ENCODE data around the gene KIF13A.
"Not testable (repeated sequence)": the region's sequence is repeated elsewhere in the genome, so short reads cannot be mapped to it uniquely, and the experiment has no call there.

The KIF13A gene

DNA sequence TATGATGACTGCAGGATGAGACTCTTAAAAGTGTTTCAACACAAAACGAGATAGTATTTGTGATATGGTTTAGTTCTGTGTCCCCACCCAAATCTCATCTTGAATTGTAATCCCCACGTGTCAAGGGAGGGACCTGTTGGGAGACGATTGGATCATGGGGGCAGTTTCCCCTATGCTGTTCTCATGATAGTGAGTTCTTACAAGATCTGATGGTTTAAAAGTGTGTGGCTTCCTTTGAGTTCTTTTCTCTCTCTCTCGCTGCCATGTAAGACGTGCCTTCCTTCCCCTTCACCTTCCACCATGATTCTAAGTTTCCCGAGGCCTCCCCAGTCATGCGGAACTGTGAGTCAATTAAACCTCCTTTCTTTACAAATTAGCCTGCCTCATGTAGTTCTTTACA, 130.2 kb downstream of the KIF13A start:
- not testable (repeated sequence) for H3K4me3 Mint-ChIP-seq; H3K4me1 Mint-ChIP-seq (ENCODE audit: low read depth in 2 of 2); H3K36me3 Mint-ChIP-seq (ENCODE audit: insufficient read depth); H3K27ac Mint-ChIP-seq; DNase-seq; H3K9me3 Mint-ChIP-seq; ATAC-seq (replicated peaks)
- H3K27me3 Mint-ChIP-seq, result peaks cover 16 to 17% of the 10 kb centered on the region in 2 donors

DNA sequence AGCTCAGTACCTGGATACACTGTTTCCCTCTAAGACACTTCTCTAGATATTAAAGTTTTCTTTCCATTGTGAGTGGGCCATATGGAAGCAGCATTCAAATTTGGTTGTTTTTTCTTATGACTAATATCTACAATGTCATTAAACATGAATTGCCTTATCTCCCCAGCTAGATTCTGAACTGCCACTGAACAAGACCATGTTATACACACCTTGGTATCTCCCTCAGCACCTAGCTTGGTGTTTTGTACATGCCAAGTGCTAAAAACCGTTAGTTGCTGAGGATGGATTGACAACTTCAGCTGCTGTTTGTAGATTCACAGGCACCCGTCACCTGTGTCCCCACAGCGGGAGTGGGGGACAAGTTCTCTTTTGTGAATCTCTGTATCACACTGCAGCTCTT, 131.1 kb downstream of the KIF13A start:
- Mint-ChIP-seq H3K27ac (no peak overlapping the region), H3K27me3 (peaks cover 16 to 17% of the 10 kb centered on the region in 2 donors), H3K9me3 (no peaks in the 10 kb centered on the region), H3K4me3 (no peak overlapping the region), H3K4me1 (ENCODE audit: low read depth in 2 of 2) (no peaks in the 10 kb centered on the region), H3K36me3 (ENCODE audit: insufficient read depth) (no peaks in the 10 kb centered on the region)
- no peak for ATAC-seq (replicated peaks)
- no peak for DNase-seq

DNA sequence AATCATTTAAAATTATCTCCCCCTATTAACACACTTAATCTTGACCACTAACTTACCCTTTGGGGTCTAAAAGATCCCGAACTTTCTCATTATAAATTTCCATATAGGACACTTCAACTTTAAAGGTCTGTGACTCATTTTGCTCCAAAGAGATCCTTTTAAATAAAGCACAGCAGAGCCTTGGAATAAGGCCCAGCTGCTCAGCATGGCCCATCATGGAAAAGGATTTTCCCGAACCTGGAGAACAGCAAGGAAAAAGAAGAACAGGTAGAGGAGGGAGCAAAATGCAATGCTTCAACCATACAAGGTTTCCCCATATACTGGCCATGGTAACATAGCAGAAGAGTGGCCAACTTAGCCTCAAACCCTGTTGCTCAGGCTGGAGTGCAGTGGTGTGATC, 132.1 kb downstream of the KIF13A start:
- no peaks in the 10 kb centered on the region for H3K36me3 Mint-ChIP-seq (ENCODE audit: insufficient read depth)
- H3K4me1 Mint-ChIP-seq (ENCODE audit: low read depth in 2 of 2), result no peaks in the 10 kb centered on the region
- no peak overlapping the region for H3K27ac Mint-ChIP-seq
- no peak for ATAC-seq (replicated peaks)
- H3K9me3 Mint-ChIP-seq, result no peaks in the 10 kb centered on the region
- H3K27me3 Mint-ChIP-seq, result peaks cover 23 to 26% of the 10 kb centered on the region in 2 donors
- no peak overlapping the region for H3K4me3 Mint-ChIP-seq
- DNase-seq, result no peak

DNA sequence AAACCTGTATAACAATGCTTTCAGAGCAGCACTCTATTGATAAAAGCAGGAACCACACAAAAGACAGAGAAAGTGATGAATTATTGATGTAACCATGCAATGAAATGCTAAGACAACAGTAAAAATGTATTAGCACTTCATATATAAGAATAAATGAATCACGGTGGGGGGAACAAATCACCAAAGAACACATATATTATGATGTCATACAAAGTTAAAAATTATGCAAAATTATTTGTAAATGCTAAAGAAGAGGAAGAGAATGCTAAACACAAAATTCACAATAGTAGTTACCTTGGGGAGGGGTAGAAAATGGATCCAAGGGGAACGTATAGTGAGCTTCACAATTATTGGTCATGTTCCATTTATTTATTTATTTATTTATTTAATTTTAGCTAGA, 133.9 kb downstream of the KIF13A start:
- H3K9me3 Mint-ChIP-seq, result no peaks in the 10 kb centered on the region
- no peak overlapping the region for H3K4me3 Mint-ChIP-seq
- H3K27me3 Mint-ChIP-seq, result peaks cover 39 to 41% of the 10 kb centered on the region in 2 donors
- no peaks in the 10 kb centered on the region for H3K36me3 Mint-ChIP-seq (ENCODE audit: insufficient read depth)
- DNase-seq (no peak), ATAC-seq (replicated peaks) (no peak)
- H3K4me1 Mint-ChIP-seq (ENCODE audit: low read depth in 2 of 2), result no peaks in the 10 kb centered on the region
- H3K27ac Mint-ChIP-seq, result no peak overlapping the region

DNA sequence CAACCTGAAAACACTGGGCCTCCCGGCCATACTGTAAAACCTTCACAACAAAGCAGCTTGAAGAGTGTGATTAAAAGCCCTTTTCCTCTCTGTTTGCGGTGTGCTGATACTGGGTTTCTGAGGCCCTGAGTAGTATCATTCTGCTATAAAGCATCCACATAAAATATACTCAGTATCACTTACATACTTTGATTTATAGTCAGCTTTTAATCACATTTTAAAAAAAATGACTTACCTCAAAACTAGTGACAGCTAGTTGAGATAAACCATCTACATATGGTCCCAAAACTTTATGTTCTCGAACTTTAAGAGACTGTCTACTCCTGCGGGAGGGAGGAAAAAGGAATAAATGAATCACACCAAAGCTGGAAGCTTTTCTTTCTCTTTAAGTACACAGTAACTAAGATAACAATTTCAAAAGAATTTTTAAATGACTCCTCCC, 135.7 kb downstream of the KIF13A start:
- H3K36me3 Mint-ChIP-seq (ENCODE audit: insufficient read depth), result no peaks in the 10 kb centered on the region
- ATAC-seq (replicated peaks), result no peak
- H3K4me3 Mint-ChIP-seq, result no peak overlapping the region
- H3K27me3 Mint-ChIP-seq, result peaks cover 31 to 44% of the 10 kb centered on the region in 2 donors
- H3K4me1 Mint-ChIP-seq (ENCODE audit: low read depth in 2 of 2), result no peaks in the 10 kb centered on the region
- DNase-seq, result no peak
- H3K27ac Mint-ChIP-seq, result no peak overlapping the region
- H3K9me3 Mint-ChIP-seq, result no peaks in the 10 kb centered on the region

DNA sequence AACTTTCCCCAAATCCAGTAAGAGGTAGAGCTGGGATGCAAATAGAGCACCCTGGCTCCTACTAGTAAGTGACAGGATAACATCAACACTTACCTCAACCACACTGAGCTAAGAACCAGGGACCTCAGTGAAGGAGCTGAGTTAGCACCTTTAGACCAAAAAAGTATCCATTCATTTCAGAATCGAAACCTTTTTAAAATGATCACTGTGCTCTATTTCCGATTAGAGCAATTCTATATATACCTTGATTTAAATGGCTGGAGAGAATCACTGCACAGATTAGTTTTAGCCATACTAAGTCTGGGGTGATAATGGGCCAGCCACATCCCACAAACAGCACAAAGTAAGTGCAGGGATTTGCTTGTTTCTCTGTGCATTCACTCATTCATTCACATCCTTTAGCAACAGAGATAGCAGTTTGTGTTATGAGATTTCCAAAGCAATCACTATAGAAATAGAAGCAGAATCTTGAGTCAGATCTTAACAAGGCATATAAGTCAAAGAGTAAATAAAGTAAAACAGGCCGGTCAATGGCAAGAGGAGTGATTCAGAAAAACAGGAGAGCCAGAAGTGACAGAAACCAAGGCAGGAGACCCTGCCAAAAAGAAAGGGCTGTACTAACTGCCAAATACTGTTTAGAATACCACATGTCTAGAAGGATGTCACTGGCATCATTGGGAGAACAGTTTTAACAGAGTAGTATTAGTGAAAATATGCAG, 136.3 kb downstream of the KIF13A start:
- Mint-ChIP-seq H3K27ac (no peak overlapping the region), H3K27me3 (peaks cover 26 to 38% of the 10 kb centered on the region in 2 donors), H3K36me3 (ENCODE audit: insufficient read depth) (no peaks in the 10 kb centered on the region), H3K4me1 (ENCODE audit: low read depth in 2 of 2) (no peaks in the 10 kb centered on the region), H3K4me3 (no peak overlapping the region), H3K9me3 (no peaks in the 10 kb centered on the region)
- ATAC-seq (replicated peaks) (no peak), DNase-seq (no peak)

DNA sequence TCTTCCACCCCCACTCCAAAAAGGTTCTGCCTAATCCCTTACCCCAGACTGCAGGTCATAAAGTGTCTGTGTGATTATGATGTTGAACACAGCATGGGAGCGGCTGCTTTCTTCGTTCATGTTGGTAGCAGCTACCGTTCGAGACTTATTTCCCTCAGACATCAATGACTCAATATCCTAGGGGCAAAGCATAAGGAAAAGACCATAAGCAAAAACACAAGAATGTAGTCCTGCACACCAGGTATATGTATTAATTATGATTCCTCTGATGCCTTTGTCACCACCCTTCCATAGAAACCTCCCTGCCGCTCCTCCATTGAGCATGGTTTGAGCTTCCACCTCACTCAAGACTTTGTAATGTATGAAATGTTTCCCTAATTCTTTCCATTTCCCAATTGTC, 137.2 kb downstream of the KIF13A start:
- H3K4me1 Mint-ChIP-seq (ENCODE audit: low read depth in 2 of 2), result no peaks in the 10 kb centered on the region
- no peaks in the 10 kb centered on the region for H3K36me3 Mint-ChIP-seq (ENCODE audit: insufficient read depth)
- no peak overlapping the region for H3K27ac Mint-ChIP-seq
- no peaks in the 10 kb centered on the region for H3K9me3 Mint-ChIP-seq
- ATAC-seq (replicated peaks) (no peak), DNase-seq (no peak)
- no peak overlapping the region for H3K4me3 Mint-ChIP-seq
- H3K27me3 Mint-ChIP-seq, result peaks cover 24 to 35% of the 10 kb centered on the region in 2 donors

DNA sequence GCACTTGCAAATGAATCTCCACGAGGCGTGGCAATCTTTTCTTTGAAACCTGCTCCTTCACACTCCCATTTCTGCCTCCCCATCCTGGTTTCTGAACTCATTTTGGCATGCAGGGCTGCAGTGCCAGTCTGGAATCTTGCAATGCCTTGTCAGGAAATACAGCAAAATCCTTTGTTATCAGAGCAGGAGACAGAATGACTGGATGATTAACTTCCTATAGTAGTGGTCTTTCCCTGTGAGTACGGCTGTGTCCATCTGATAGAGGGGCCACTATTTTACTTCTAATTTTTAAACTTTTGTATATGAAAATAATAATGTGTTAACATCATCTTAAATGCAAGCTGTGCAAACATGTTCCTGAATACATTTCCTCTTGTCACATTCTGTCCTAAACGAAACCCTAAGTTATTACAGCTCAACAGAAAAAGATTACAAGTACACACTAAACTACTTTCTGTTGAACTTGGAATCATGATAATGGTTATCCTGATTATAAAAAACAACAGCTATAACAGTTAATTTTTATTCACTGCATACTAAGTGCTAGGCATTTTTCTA, 140.2 kb downstream of the KIF13A start:
- no peaks in the 10 kb centered on the region for H3K4me1 Mint-ChIP-seq (ENCODE audit: low read depth in 2 of 2)
- no peaks in the 10 kb centered on the region for H3K36me3 Mint-ChIP-seq (ENCODE audit: insufficient read depth)
- no peak overlapping the region for H3K4me3 Mint-ChIP-seq
- DNase-seq (no peak), ATAC-seq (replicated peaks) (no peak)
- peaks cover 24 to 43% of the 10 kb centered on the region in 2 donors for H3K27me3 Mint-ChIP-seq
- H3K9me3 Mint-ChIP-seq, result no peaks in the 10 kb centered on the region
- no peak overlapping the region for H3K27ac Mint-ChIP-seq

DNA sequence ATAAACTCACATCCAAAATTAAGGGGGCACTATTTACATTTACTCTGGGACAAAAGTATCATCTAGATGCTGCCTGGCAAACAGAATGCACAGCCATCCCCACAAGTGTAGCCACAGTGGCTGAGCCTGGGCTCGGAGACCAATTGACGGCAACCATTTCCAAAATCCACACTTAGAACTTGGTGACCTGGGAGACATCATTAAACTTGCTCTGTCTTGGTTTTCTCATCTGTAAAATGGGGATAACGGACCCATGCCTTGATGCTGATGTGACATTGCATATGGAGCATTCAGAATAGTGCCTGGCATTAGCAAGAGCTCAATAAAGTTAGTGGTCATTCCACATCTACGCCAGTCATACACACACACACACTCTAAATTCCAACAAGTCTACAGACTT, 140.7 kb downstream of the KIF13A start:
- H3K4me1 Mint-ChIP-seq (ENCODE audit: low read depth in 2 of 2), result no peaks in the 10 kb centered on the region
- ATAC-seq (replicated peaks) (no peak), DNase-seq (no peak)
- H3K36me3 Mint-ChIP-seq (ENCODE audit: insufficient read depth), result no peaks in the 10 kb centered on the region
- H3K27me3 Mint-ChIP-seq, result peaks cover 24 to 43% of the 10 kb centered on the region in 2 donors
- H3K4me3 Mint-ChIP-seq, result no peak overlapping the region
- no peaks in the 10 kb centered on the region for H3K9me3 Mint-ChIP-seq
- H3K27ac Mint-ChIP-seq, result no peak overlapping the region

DNA sequence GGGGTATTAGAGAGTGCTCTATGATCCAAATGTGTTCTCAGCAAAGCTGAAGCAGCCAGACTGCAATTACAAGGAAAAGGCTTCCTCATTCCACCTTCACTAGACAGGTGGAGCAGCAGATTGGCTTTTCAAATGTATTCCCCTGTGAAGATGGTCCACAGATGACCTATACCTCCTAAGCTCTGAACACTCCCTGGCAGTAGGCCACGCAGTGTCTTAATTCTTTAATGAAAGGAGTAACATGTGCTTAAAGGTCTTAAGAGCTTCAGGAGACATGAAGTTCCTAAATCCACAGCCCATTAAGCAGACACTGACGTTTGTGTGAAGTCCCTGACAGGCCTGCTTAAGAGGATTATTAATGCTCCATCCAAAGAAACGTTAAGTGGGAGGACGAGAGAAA, 141.8 kb downstream of the KIF13A start:
- Mint-ChIP-seq H3K4me1 (ENCODE audit: low read depth in 2 of 2) (no peaks in the 10 kb centered on the region), H3K36me3 (ENCODE audit: insufficient read depth) (no peaks in the 10 kb centered on the region), H3K4me3 (no peak overlapping the region), H3K27ac (no peak overlapping the region), H3K9me3 (no peaks in the 10 kb centered on the region), H3K27me3 (peaks cover 17 to 49% of the 10 kb centered on the region in 2 donors)
- ATAC-seq (replicated peaks), result no peak
- DNase-seq, result no peak

DNA sequence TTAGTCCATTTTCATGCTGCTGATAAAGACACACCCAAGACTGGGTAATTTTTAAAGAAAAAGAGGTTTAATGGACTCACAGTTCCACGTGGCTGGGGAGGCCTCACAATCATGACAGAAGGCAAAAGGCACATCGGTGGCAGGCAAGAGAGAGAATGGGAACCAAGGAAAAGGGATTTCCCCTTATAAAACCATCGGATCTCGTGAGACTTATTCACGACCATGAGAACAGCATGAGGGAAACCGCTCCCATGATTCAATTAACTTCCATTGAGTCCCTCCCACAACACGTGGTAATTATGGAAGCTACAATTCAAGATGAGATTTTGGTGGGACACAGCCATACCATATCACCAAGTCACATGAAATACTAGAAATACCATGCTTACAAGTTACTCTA, 142.5 kb downstream of the KIF13A start:
- not testable (repeated sequence) for H3K4me3 Mint-ChIP-seq; DNase-seq; H3K27ac Mint-ChIP-seq; H3K36me3 Mint-ChIP-seq (ENCODE audit: insufficient read depth); H3K4me1 Mint-ChIP-seq (ENCODE audit: low read depth in 2 of 2); ATAC-seq (replicated peaks); H3K9me3 Mint-ChIP-seq
- peaks cover 12 to 43% of the 10 kb centered on the region in 2 donors for H3K27me3 Mint-ChIP-seq

DNA sequence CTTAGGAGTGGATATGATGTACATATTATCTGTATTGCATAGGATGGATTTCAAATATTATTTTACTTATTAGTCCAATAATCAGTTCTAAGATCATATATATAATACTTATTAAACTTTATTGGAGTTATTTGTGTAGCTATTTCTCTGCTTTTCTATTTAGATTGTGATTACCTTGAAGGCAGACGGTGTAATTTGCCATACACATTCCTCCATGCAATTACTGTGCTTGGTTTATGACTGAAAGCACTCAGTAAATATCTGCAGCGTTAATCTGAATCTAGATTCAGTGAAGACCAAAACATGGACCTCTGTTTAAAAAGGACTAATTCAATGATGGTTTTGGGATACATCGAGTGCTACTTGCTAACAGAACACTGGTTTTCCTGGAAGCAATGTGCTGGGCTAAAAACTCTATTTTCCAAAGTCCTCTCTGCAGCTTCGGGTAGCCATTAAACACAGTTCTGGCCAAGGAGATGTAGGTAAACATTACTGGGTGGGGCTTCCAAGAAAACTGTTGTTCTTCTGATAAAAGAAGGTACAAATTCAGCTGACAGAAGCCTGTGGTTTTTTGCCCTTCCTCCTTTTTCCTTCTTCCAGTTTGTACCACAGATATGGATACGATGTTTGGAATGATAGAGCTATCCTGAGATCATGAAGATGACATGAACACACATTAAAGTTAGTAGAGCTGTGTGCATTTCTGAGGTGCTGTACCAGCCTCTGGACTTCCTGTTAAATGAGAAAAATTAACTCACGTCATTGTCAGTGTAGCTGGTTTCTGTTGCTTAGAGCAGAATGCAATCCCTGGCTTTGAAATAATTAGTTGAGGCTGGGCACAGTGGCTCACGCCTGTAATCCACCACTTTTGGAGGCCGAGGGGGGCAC, 144.3 kb downstream of the KIF13A start:
- no peak for ATAC-seq (replicated peaks)
- Mint-ChIP-seq H3K27ac (no peak overlapping the region), H3K9me3 (no peaks in the 10 kb centered on the region)

DNA sequence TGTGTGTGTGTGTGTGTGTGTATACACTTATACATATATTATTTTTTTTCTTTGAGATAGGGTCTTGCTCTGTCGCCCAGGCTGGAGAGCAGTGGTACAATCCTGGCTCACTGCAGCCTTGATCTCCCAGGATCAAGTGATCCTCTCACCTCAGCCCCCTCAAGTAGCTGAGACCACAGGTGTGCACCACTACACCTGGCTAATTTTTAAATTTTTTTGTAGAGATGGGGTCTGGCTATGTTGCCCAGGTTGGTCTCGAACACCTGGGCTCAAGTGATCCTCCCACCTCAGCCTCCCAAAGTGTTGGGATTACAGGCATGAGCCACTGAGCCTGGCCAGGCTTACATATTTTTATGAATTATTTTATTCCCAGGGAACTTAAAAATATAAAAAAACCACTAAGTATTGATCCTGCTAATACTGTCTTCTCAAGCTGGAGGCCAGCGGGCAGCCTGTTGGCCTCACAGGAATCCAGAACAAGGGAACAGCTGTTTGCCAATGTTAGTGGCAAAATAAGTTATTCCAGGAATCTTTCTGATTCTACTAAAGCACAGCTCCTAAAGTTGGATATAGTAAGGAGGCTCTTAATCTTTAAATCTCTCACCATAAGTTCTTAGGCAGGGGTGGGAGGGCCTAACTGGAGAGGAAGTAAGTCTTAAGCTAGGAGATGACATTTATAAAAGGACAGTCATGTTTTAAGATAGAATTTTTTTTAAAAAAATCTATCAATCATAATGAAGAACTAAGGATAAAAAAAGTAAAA, 145.2 kb downstream of the KIF13A start:
- no peak overlapping the region for H3K4me3 Mint-ChIP-seq

More for the DNA sequence above, 144.3 kb downstream of the KIF13A start:
- no peaks in the 10 kb centered on the region for H3K4me1 Mint-ChIP-seq (ENCODE audit: low read depth in 2 of 2)
- no peak for DNase-seq
- H3K27me3 Mint-ChIP-seq, result peaks cover 0 to 28% of the 10 kb centered on the region in 2 donors
- H3K4me3 Mint-ChIP-seq, result no peak overlapping the region
- H3K36me3 Mint-ChIP-seq (ENCODE audit: insufficient read depth), result no peaks in the 10 kb centered on the region

More for the DNA sequence above, 145.2 kb downstream of the KIF13A start:
- DNase-seq, result no peak
- no peak for ATAC-seq (replicated peaks)
- no peak overlapping the region for H3K27ac Mint-ChIP-seq
- H3K4me1 Mint-ChIP-seq (ENCODE audit: low read depth in 2 of 2), result no peaks in the 10 kb centered on the region
- no peaks in the 10 kb centered on the region for H3K36me3 Mint-ChIP-seq (ENCODE audit: insufficient read depth)
- H3K27me3 Mint-ChIP-seq, result peaks cover 4 to 25% of the 10 kb centered on the region in 2 donors
- no peaks in the 10 kb centered on the region for H3K9me3 Mint-ChIP-seq

Data from effector memory CD8-positive, alpha-beta T cell (primary cell).